Gastrocnemius medialis (tissue), 4 donors: ENCODE results near the gene LIN52.
A peak's percentile ranks its signal among the peaks of the same experiment; 100 is the strongest.

ENCODE experiments used
- POLR2A ChIP-seq, 2 donors: fragments of 450-650 bp; IDR thresholded peaks; one replicate each; pipeline ENCODE4 v1.6.1; 2017; ENCODE audit warnings: antibody characterized with exemption in 2 of 2, mild to moderate bottlenecking in 2 of 2, moderate library complexity in 2 of 2
- TF ChIP-seq, protein P1 (sequence below), 5 experiments: fragments of 450-650 bp in 3 of 5; fragments of 200-600 bp in 2 of 5; sonication (generic) in 2 of 5; IDR thresholded peaks in 4 of 5; conservative IDR thresholded peaks in 1 of 5; 1 replicate in 4 of 5; 2 replicates in 1 of 5; pipeline ENCODE4 v1.5.1; 2016 to 2019; ENCODE audit warnings: antibody characterized with exemption in 5 of 5, mild to moderate bottlenecking in 3 of 5, moderate library complexity in 3 of 5

DNA sequence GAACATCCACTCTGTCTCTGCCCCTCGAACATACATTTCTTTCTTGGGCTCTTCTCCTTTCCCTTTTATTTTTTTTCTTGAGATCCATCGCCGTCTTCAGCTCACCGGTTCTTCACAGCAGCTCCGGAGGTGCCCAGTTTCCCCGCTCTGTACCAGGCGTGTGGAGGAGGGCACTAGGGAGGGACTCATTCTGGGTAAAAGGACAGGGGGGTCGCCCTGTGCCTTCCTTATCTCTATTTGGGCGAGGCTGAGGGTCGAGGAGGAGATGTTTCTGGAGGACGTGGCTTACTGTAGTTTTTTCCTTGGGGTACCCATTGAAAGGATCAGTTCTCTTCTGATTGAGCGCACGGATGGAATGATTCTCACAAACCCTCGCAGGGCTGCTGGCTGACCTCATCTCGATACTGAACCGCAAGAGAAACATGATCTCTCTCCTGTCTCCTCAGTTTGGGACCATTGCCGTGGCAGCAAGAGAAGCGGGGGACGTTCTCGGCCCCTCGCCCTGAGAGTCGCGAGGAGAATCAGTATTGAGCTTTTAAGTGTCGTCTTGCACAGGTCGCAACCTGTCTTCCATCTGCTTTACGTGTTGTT, 386 bp downstream of the LIN52 start:
- TF ChIP-seq POLR2A (IDR thresholded peaks at IDR 0.05) = peak in 1 of 2 donors; percentile 17
- TF ChIP-seq, protein P1, sequence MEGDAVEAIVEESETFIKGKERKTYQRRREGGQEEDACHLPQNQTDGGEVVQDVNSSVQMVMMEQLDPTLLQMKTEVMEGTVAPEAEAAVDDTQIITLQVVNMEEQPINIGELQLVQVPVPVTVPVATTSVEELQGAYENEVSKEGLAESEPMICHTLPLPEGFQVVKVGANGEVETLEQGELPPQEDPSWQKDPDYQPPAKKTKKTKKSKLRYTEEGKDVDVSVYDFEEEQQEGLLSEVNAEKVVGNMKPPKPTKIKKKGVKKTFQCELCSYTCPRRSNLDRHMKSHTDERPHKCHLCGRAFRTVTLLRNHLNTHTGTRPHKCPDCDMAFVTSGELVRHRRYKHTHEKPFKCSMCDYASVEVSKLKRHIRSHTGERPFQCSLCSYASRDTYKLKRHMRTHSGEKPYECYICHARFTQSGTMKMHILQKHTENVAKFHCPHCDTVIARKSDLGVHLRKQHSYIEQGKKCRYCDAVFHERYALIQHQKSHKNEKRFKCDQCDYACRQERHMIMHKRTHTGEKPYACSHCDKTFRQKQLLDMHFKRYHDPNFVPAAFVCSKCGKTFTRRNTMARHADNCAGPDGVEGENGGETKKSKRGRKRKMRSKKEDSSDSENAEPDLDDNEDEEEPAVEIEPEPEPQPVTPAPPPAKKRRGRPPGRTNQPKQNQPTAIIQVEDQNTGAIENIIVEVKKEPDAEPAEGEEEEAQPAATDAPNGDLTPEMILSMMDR (IDR thresholded peaks at IDR 0.05 in 4 of 5, conservative IDR thresholded peaks at IDR 0.05 in 1 of 5) = no peak
